Measurements from ENCODE around the gene RALGAPA2.

RALGAPA2 gene

DNA sequence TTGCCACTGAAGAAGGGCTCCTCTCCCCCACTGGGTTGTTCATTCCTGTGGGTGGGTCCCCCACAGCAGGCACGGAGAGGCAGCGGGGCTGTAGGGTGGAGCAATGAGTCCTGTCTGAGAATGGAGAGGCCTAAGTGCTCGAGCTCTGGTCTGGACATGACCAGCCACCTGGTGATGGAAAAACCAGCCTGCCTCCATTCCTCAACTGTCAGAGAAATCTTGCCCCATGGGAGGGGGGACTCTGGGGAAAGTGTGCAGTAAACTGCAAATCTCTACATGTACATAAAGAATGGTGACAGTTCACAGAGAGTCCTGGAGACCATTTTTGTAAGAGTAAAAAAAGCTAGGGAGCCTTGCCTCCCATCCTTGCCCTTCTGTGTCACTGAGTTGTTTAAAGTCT, 310.5 kb downstream of the RALGAPA2 start:
- Histone ChIP-seq H3K27me3 (ENCODE audit: low read length) (no peaks in the 10 kb centered on the region), H3K4me2 (ENCODE audit: low read depth, low read length, poor library complexity, severe bottlenecking) (no peak overlapping the region), H3K79me2 (ENCODE audit: insufficient read depth, low read length) (no peaks in the 10 kb centered on the region), H3K9me3 (ENCODE audit: insufficient read depth, low read length) (no peaks in the 10 kb centered on the region), H4K20me1 (ENCODE audit: low read depth, low read length) (no peaks in the 10 kb centered on the region), H3K27ac (ENCODE audit: low read depth, low read length) (no peak overlapping the region), H3K4me3 (ENCODE audit: insufficient read depth, low read length, poor library complexity, severe bottlenecking) (no peak overlapping the region), H2AFZ (ENCODE audit: low read depth, low read length, severe bottlenecking) (no peak overlapping the region), H3K9me2 (replicated peaks; ENCODE audit: insufficient read depth, low read length) (no peaks in the 10 kb centered on the region), H3F3A (ENCODE audit: insufficient read depth) (no peaks in the 10 kb centered on the region), H3K36me3 (ENCODE audit: low read length) (no peaks in the 10 kb centered on the region), H3K9ac (ENCODE audit: low read length) (no peak overlapping the region)
- TF ChIP-seq, protein P1, sequence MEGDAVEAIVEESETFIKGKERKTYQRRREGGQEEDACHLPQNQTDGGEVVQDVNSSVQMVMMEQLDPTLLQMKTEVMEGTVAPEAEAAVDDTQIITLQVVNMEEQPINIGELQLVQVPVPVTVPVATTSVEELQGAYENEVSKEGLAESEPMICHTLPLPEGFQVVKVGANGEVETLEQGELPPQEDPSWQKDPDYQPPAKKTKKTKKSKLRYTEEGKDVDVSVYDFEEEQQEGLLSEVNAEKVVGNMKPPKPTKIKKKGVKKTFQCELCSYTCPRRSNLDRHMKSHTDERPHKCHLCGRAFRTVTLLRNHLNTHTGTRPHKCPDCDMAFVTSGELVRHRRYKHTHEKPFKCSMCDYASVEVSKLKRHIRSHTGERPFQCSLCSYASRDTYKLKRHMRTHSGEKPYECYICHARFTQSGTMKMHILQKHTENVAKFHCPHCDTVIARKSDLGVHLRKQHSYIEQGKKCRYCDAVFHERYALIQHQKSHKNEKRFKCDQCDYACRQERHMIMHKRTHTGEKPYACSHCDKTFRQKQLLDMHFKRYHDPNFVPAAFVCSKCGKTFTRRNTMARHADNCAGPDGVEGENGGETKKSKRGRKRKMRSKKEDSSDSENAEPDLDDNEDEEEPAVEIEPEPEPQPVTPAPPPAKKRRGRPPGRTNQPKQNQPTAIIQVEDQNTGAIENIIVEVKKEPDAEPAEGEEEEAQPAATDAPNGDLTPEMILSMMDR (IDR thresholded peaks at IDR 0.05; ENCODE audit: insufficient read depth, low read length, poor library complexity, severe bottlenecking), result no peak
- no peak for TF ChIP-seq EZH2phosphoT487 (conservative IDR thresholded peaks at IDR 0.05; ENCODE audit: low read length)

DNA sequence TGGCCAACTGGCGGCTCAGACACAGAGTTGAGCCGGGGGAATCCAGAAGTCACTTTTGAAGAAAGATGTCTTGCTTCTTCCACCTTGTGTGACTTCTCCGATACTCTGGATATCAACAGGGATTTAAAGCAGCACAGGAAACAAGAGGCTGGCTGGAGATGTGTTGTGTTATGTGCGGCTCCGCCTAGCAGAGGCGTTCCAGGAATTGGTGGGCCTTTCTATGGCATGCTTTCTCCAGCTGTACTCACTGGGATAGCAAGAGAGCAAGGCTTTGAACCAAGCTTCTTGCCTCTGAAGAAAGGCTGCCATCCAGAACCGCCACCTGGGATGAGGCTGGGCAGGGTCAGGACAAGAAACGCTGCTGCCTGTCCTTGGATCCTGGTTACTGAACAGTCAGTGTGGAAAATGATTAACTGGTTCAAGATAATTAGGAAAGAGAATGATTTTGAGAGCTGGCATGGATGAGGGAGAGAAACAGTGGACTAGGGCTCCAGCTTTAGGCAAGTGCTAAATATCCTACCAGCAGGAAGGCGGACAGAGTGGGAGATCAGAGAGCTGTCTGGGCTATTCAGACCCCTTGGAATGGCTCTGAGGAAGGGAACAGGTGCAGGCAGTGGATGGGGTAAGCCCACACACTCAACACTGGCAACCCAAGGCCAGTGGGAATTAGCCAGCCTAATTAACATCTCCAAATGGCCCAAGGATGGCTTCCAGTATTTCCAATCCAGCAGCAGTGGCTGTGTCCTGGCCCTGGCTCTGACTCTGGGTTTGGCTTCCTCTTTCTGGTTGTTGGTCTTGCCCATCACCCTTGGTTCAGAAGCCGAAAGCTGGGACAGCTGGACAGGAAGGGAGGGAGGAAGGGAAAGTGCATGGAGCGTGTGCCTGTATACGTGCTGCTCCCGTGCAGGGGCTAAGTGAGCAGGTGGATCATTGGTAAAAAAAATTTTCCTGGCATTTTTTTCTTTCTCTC, 312.6 kb downstream of the RALGAPA2 start:
- Histone ChIP-seq H2AFZ (ENCODE audit: low read depth, low read length, severe bottlenecking) (no peak overlapping the region), H3K79me2 (ENCODE audit: insufficient read depth, low read length) (no peaks in the 10 kb centered on the region), H4K20me1 (ENCODE audit: low read depth, low read length) (no peaks in the 10 kb centered on the region), H3K9ac (ENCODE audit: low read length) (no peak overlapping the region), H3K36me3 (ENCODE audit: low read length) (no peaks in the 10 kb centered on the region), H3K27me3 (ENCODE audit: low read length) (no peaks in the 10 kb centered on the region), H3K27ac (ENCODE audit: low read depth, low read length) (no peak overlapping the region), H3K4me2 (ENCODE audit: low read depth, low read length, poor library complexity, severe bottlenecking) (no peak overlapping the region), H3K9me3 (ENCODE audit: insufficient read depth, low read length) (no peaks in the 10 kb centered on the region), H3F3A (ENCODE audit: insufficient read depth) (no peaks in the 10 kb centered on the region), H3K4me3 (ENCODE audit: insufficient read depth, low read length, poor library complexity, severe bottlenecking) (no peak overlapping the region), H3K9me2 (replicated peaks; ENCODE audit: insufficient read depth, low read length) (no peaks in the 10 kb centered on the region)
- TF ChIP-seq, protein P1 (IDR thresholded peaks at IDR 0.05; ENCODE audit: insufficient read depth, low read length, poor library complexity, severe bottlenecking), result no peak
- no peak for TF ChIP-seq EZH2phosphoT487 (conservative IDR thresholded peaks at IDR 0.05; ENCODE audit: low read length)

DNA sequence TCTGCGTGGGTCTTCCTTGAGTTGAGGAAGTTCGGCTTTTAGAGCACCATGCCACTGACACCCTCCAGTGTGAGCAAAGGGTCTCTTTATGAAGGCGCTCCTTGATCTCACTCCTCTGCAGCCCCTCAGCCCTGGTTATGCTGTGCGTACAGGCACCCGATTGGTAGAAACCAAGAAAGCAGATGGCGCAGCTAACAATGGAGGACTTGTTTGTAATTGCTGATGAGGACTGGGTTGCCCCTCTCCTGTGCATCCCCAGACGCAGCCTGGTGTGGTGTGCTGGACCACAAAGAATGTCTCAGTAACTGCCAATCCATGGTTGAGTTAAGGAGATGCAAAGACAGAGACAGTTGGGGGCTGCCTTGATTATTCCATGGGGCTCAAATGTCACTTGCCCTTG, 314.3 kb downstream of the RALGAPA2 start:
- H2AFZ ChIP-seq (ENCODE audit: low read depth, low read length, severe bottlenecking), result no peak overlapping the region
- H3K79me2 ChIP-seq (ENCODE audit: insufficient read depth, low read length), result no peaks in the 10 kb centered on the region
- no peaks in the 10 kb centered on the region for H3K27me3 ChIP-seq (ENCODE audit: low read length)
- H4K20me1 ChIP-seq (ENCODE audit: low read depth, low read length), result no peaks in the 10 kb centered on the region
- H3K27ac ChIP-seq (ENCODE audit: low read depth, low read length), result no peak overlapping the region
- no peak overlapping the region for H3K9ac ChIP-seq (ENCODE audit: low read length)
- no peak overlapping the region for H3K4me3 ChIP-seq (ENCODE audit: insufficient read depth, low read length, poor library complexity, severe bottlenecking)
- H3F3A ChIP-seq (ENCODE audit: insufficient read depth), result no peaks in the 10 kb centered on the region
- no peak for TF ChIP-seq EZH2phosphoT487 (conservative IDR thresholded peaks at IDR 0.05; ENCODE audit: low read length)
- TF ChIP-seq, protein P1 (IDR thresholded peaks at IDR 0.05; ENCODE audit: insufficient read depth, low read length, poor library complexity, severe bottlenecking), result no peak
- no peaks in the 10 kb centered on the region for H3K36me3 ChIP-seq (ENCODE audit: low read length)
- no peaks in the 10 kb centered on the region for H3K9me2 ChIP-seq (replicated peaks; ENCODE audit: insufficient read depth, low read length)
- no peak overlapping the region for H3K4me2 ChIP-seq (ENCODE audit: low read depth, low read length, poor library complexity, severe bottlenecking)
- H3K9me3 ChIP-seq (ENCODE audit: insufficient read depth, low read length), result no peaks in the 10 kb centered on the region
